Naive thymus-derived CD8-positive, alpha-beta T cell (primary cell): ENCODE measurements around the gene MATN4. TPM values are rescaled to one million over a fixed set of nuclear protein-coding genes. Genes with fewer than 3 reads are reported as not detected.
A peak's percentile ranks its signal among the peaks of the same experiment; 100 is the strongest.

ENCODE experiments used
- ATAC-seq, 2 donors: fragments of 150-1000 bp; cut with Tn5 transposase in 1 of 2; sonication (Bioruptor Pico), chemical (Tn5 transposase) in 1 of 2; 1 replicate in 1 of 2; 2 replicates in 1 of 2; pipeline ENCODE4 v1.10.0; 2021; ENCODE audit warnings: mild to moderate bottlenecking in 2 of 2, moderate library complexity in 2 of 2
- POLR2A ChIA-PET: fragments of 350-600 bp; sonication (Branson Sonifier 250); formaldehyde crosslinking; loops from one replicate; lab custom pipeline; 2021; ENCODE audit warnings: antibody characterized with exemption; lab: Charles Lee
- DNase-seq, 10 donors: peaks; one replicate each; pipeline versions ENCODE4 v3.0.0 to v3.0.0-alpha.2; 2020 to 2022
- H3K27ac Mint-ChIP-seq, 10 donors: one replicate each; pipeline ENCODE4 v1.8.0; 2020 to 2022; ENCODE audit warnings: mild to moderate bottlenecking in 10 of 10, mixed read lengths in 10 of 10, moderate library complexity in 4 of 10, inconsistent platforms in 1 of 10
- H3K27me3 Mint-ChIP-seq, 5 donors: one replicate each; pipeline ENCODE4 v1.8.0; 2021 to 2022; ENCODE audit warnings: mixed read lengths in 5 of 5
- H3K36me3 Mint-ChIP-seq, 3 donors: one replicate each; pipeline ENCODE4 v1.8.0; 2020 to 2022; ENCODE audit warnings: mixed read lengths in 3 of 3, mild to moderate bottlenecking in 2 of 3, inconsistent platforms in 1 of 3
- H3K4me1 Mint-ChIP-seq, 4 donors: one replicate each; pipeline ENCODE4 v1.8.0; 2021 to 2022; ENCODE audit warnings: mixed read lengths in 4 of 4
- H3K4me3 Mint-ChIP-seq, 10 donors: one replicate each; pipeline ENCODE4 v1.8.0; 2020 to 2022; ENCODE audit warnings: mild to moderate bottlenecking in 10 of 10, mixed read lengths in 10 of 10, moderate library complexity in 6 of 10, inconsistent platforms in 1 of 10
- H3K9me3 Mint-ChIP-seq, 9 donors: one replicate each; pipeline ENCODE4 v1.8.0; 2020 to 2022; ENCODE audit warnings: mixed read lengths in 9 of 9, mild to moderate bottlenecking in 3 of 9, inconsistent platforms in 1 of 9, moderate library complexity in 1 of 9
- polyA plus RNA-seq, 3 donors: library from polyadenylated mRNA; unstranded; fragments of 300-500 nt; fragmentation: Illumina TruSeq; gene quantifications; one replicate each; pipeline ENCODE4 v1.2.3, GENCODE V29; 2021
- total RNA-seq, 8 experiments: library from RNA in 2 of 8; stranded (reverse) in 2 of 8; gene quantifications; one replicate each; pipeline ENCODE4 v1.2.3 and lab custom pipeline; 2021 to 2026

MATN4 gene
- total and polyA plus RNA-seq, 5 experiments from 2014 or later = not detected

DNA sequence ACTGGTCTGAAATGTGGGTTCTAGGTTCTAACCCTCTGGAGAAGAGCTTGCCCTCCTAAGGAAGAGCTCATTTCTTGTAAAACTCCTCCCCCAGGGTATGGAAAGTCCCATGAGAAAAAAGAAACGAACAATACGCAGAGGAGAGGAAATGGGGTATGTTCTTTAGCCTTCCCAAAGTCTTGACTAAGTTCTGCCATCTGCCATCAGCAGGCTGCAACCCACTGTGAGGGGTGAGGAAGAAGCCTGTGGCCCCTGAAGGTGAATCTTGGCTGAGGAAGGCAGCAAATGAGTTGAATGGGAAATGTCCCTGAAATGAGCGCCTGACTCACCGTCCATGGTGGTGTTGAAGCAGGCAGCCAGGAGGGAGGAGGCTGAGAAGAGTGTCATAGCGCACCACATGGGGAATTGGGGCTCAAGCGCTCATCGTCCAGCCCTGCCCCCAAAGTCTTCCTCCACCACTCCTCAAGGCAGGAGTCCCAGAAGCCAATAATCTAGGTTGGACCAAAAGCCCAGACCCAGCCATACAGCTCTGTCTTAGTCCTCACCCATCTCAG is 10.4 kb upstream of the MATN4 start:
- ATAC-seq (no peak), DNase-seq (no peak)
- peak overlapping the region in 1 of 10 donors; percentile 15 for H3K4me3 Mint-ChIP-seq
- POLR2A ChIA-PET = interaction anchor here (0.7 to 1.2 kb wide), 3 partner anchors 320 to 453 kb away, joined by 3 to 5 read pairs (median 3); no protein-coding TSS in a partner anchor
- no peaks in the 10 kb centered on the region for H3K9me3 Mint-ChIP-seq
- no peaks in the 10 kb centered on the region for H3K36me3 Mint-ChIP-seq
- H3K4me1 Mint-ChIP-seq = peaks cover 7 to 29% (median 23%) of the 10 kb centered on the region in 4 donors
- peaks cover 9 to 42% (median 29%) of the 10 kb centered on the region in 5 donors for H3K27me3 Mint-ChIP-seq
- peak overlapping the region in 1 of 10 donors; percentile 40 for H3K27ac Mint-ChIP-seq

DNA sequence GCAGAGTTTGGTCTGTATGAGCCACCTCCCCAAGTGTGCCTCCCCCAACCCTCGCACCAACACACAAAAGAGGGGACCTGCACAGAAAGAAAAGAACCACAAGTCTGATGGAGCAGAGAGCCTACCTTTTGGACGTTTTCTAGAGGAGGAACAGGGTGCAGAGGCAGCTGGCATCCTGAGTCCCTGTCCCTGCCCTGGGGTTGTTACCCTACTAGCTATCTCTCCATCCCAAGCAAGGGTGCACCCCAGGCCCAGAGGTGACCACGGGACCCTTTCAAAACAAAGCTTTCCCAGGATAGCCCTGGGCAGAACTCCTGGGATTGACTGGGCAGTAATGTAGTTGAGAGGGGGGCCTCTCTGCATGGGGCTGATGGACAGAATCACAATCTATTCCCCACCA is 9.7 kb upstream of the MATN4 start:
- ATAC-seq (no peak), DNase-seq (no peak)
- H3K9me3 Mint-ChIP-seq = no peaks in the 10 kb centered on the region
- peaks cover 7 to 29% (median 23%) of the 10 kb centered on the region in 4 donors for H3K4me1 Mint-ChIP-seq
- no peaks in the 10 kb centered on the region for H3K36me3 Mint-ChIP-seq
- H3K27ac Mint-ChIP-seq = no peak overlapping the region
- H3K4me3 Mint-ChIP-seq = no peak overlapping the region
- H3K27me3 Mint-ChIP-seq = peaks cover 11 to 49% (median 33%) of the 10 kb centered on the region in 5 donors
- POLR2A ChIA-PET = no interaction called here

- POLR2A ChIA-PET = no interaction called here
- Mint-ChIP-seq H3K36me3 (no peaks in the 10 kb centered on the region), H3K27ac (no peak overlapping the region), H3K4me3 (no peak overlapping the region), H3K9me3 (no peaks in the 10 kb centered on the region), H3K27me3 (peaks cover 14 to 63% (median 41%) of the 10 kb centered on the region in 5 donors), H3K4me1 (peaks cover 7 to 28% (median 24%) of the 10 kb centered on the region in 4 donors)
- DNase-seq (no peak), ATAC-seq (no peak)
Measured at GRCh38 chr20:45316150-45317080, 8.3 kb upstream of the MATN4 start.

DNA sequence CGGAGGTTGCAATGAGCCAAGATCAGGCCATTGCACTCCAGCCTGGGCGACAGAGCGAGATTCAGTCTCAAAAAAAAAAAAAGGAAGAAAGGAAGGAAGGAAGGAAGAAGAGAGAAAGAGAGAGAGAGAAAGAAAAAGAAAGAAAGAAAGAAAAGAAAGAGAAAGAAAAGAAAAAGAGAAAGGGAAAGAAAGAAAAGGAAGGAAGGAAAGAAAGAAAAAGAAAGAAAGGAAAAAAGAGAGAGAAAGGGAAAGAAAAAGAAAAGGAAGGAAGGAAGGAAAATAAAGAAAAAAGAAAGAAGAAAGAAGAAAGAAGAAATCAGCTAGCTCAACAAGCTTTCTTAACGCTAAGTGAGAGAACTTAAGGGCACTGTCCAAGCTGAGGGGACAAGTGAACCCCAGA is 7.6 kb upstream of the MATN4 start:
- no peaks in the 10 kb centered on the region for H3K9me3 Mint-ChIP-seq
- POLR2A ChIA-PET = no interaction called here
- H3K27me3 Mint-ChIP-seq = peaks cover 17 to 70% (median 48%) of the 10 kb centered on the region in 5 donors
- peak overlapping the region in 1 of 10 donors; percentile 29 for H3K27ac Mint-ChIP-seq
- DNase-seq (no peak), ATAC-seq (no peak)
- H3K4me1 Mint-ChIP-seq = peaks cover 5 to 28% (median 21%) of the 10 kb centered on the region in 4 donors
- H3K36me3 Mint-ChIP-seq = no peaks in the 10 kb centered on the region
- H3K4me3 Mint-ChIP-seq = peak overlapping the region in 2 of 10 donors; percentile 1 to 61

GRCh38 chr20:45313943-45314342 is 5.8 kb upstream of the MATN4 start:
- DNase-seq = no peak
- ATAC-seq = no peak
- Mint-ChIP-seq H3K4me3 (no peak overlapping the region), H3K9me3 (no peaks in the 10 kb centered on the region), H3K27me3 (peaks cover 21 to 88% (median 65%) of the 10 kb centered on the region in 5 donors), H3K27ac (no peak overlapping the region), H3K36me3 (peaks cover 0 to 2% (median 0%) of the 10 kb centered on the region in 3 donors), H3K4me1 (peaks cover 2 to 23% (median 13%) of the 10 kb centered on the region in 4 donors)
- POLR2A ChIA-PET = no interaction called here

- H3K4me3 Mint-ChIP-seq = no peak overlapping the region
- peaks cover 0 to 2% (median 0%) of the 10 kb centered on the region in 3 donors for H3K36me3 Mint-ChIP-seq
- H3K9me3 Mint-ChIP-seq = no peaks in the 10 kb centered on the region
- POLR2A ChIA-PET = interaction anchor here (0.7 kb wide), 1 partner anchor 50 kb away, joined by 4 read pairs; the partner anchor contains the start of gene SYS1
- H3K27ac Mint-ChIP-seq = no peak overlapping the region
- no peak for ATAC-seq
- H3K4me1 Mint-ChIP-seq = peaks cover 0 to 20% (median 10%) of the 10 kb centered on the region in 4 donors
- H3K27me3 Mint-ChIP-seq = peaks cover 21 to 91% (median 65%) of the 10 kb centered on the region in 5 donors
- DNase-seq = no peak
Measured at GRCh38 chr20:45313065-45313695, 5.1 kb upstream of the MATN4 start.

DNA sequence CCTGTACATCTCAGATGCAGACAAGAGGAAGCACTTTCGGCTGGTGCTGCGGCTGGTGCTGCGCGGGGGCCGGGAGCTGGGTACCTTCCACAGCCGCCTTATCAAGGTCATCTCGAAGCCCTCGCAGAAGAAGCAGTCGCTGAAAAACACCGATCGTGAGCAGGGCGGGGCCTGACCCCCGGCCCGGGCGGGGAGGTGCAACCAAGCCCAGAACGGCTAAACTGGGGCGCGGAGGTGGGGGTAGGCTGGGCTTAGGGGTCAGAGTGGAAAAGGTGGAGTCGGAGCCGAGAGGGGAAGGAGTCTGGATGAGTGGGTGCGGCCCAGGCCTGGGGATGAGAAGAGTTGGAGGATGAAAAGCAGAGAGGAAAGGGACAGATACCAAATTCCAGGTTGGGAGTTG is 4.1 kb upstream of the MATN4 start:
- no peaks in the 10 kb centered on the region for H3K9me3 Mint-ChIP-seq
- H3K27ac Mint-ChIP-seq = no peak overlapping the region
- H3K4me3 Mint-ChIP-seq = no peak overlapping the region
- H3K4me1 Mint-ChIP-seq = peaks cover 0 to 20% (median 11%) of the 10 kb centered on the region in 4 donors
- peaks cover 0 to 2% (median 0%) of the 10 kb centered on the region in 3 donors for H3K36me3 Mint-ChIP-seq
- H3K27me3 Mint-ChIP-seq = peaks cover 23 to 95% (median 61%) of the 10 kb centered on the region in 5 donors
- DNase-seq (no peak), ATAC-seq (no peak)
- POLR2A ChIA-PET = interaction anchor here (0.7 kb wide), 1 partner anchor 51 kb away, joined by 4 read pairs; the partner anchor contains the start of gene SYS1

GRCh38 chr20:45311589-45312211 is 3.6 kb upstream of the MATN4 start:
- no peak overlapping the region for H3K27ac Mint-ChIP-seq
- peak; percentile 72 to 77 for ATAC-seq
- DNase-seq = peak in 8 of 10 donors; percentile 19 to 53 (median 42)
- POLR2A ChIA-PET = no interaction called here
- peaks cover 23 to 92% (median 56%) of the 10 kb centered on the region in 5 donors for H3K27me3 Mint-ChIP-seq
- H3K36me3 Mint-ChIP-seq = peaks cover 0 to 2% (median 0%) of the 10 kb centered on the region in 3 donors
- H3K9me3 Mint-ChIP-seq = no peaks in the 10 kb centered on the region
- H3K4me3 Mint-ChIP-seq = no peak overlapping the region
- peaks cover 0 to 20% (median 9%) of the 10 kb centered on the region in 4 donors for H3K4me1 Mint-ChIP-seq

- Mint-ChIP-seq H3K4me1 (peaks cover 0 to 14% (median 7%) of the 10 kb centered on the region in 4 donors), H3K27ac (no peak overlapping the region), H3K9me3 (no peaks in the 10 kb centered on the region), H3K36me3 (peaks cover 0 to 2% (median 0%) of the 10 kb centered on the region in 3 donors), H3K4me3 (no peak overlapping the region), H3K27me3 (peaks cover 25 to 84% (median 45%) of the 10 kb centered on the region in 5 donors)
- POLR2A ChIA-PET = no interaction called here
- ATAC-seq (no peak), DNase-seq (no peak)
Measured at GRCh38 chr20:45309075-45309474, 976 bp upstream of the MATN4 start.

GRCh38 chr20:45307076-45307640 is 941 bp downstream of the MATN4 start:
- H3K27ac Mint-ChIP-seq = no peak overlapping the region
- H3K9me3 Mint-ChIP-seq = no peaks in the 10 kb centered on the region
- POLR2A ChIA-PET = no interaction called here
- peaks cover 0 to 2% (median 0%) of the 10 kb centered on the region in 3 donors for H3K36me3 Mint-ChIP-seq
- peaks cover 17 to 84% (median 48%) of the 10 kb centered on the region in 5 donors for H3K27me3 Mint-ChIP-seq
- no peak for ATAC-seq
- H3K4me1 Mint-ChIP-seq = peaks cover 0 to 14% (median 7%) of the 10 kb centered on the region in 4 donors
- H3K4me3 Mint-ChIP-seq = no peak overlapping the region
- DNase-seq = no peak

- H3K4me1 Mint-ChIP-seq = peaks cover 0 to 11% (median 7%) of the 10 kb centered on the region in 4 donors
- no peaks in the 10 kb centered on the region for H3K9me3 Mint-ChIP-seq
- peak within 1 kb of the TSS in 1 of 10 donors; percentile 29 for H3K4me3 Mint-ChIP-seq
- POLR2A ChIA-PET = no interaction called here
- H3K27ac Mint-ChIP-seq = no peak within 1 kb of the TSS
- ATAC-seq (no peak), DNase-seq (peak in 7 of 10 donors; percentile 25 to 58 (median 34))
- H3K27me3 Mint-ChIP-seq = peaks cover 17 to 84% (median 52%) of the 10 kb centered on the region in 5 donors
- H3K36me3 Mint-ChIP-seq = peaks cover 0 to 2% (median 0%) of the 10 kb centered on the region in 3 donors
Measured at GRCh38 chr20:45306431-45306982, 1.6 kb downstream of the MATN4 start, which contains the start of gene RBPJL. Gene RBPJL, plus strand, starts transcription at chr20:45306840. Its CDS starts 83 bp downstream, at chr20:45306923.
